A673 (cell line): ENCODE results near the gene CFAP157.

Experiments used
- CTCF ChIP-seq: fragments of 300-800, 200-600 bp; sonication (generic); conservative IDR thresholded peaks from 2 replicates; pipeline ENCODE4 v1.5.1; 2017; ENCODE audit warnings: low read depth, mild to moderate bottlenecking, antibody characterized with exemption, low read length, moderate library complexity, mixed read lengths
- EZH2 ChIP-seq: fragments of 200-600 bp; sonication (generic); IDR thresholded peaks from 2 replicates; pipeline ENCODE4 v1.6.1; 2017; ENCODE audit warnings: borderline replicate concordance, low read depth, mild to moderate bottlenecking, mixed read lengths, antibody characterized with exemption, low read length; ENCODE audit not compliant: poor library complexity, severe bottlenecking

GRCh38 chr9:127667127-127667844, 39.5 kb upstream of the CFAP157 start:
- TF ChIP-seq CTCF = no peak
- no peak for TF ChIP-seq EZH2
